HG03060 (cell line): ENCODE results near the gene ARTN.

Experiments used
- ATAC-seq: cut with Tn5 transposase; IDR thresholded peaks from one replicate; pipeline ENCODE4 v1.9.1; 2021; ENCODE audit warnings: low read depth, moderate number of reproducible peaks; ENCODE audit not compliant: unreplicated experiment

ARTN gene

DNA sequence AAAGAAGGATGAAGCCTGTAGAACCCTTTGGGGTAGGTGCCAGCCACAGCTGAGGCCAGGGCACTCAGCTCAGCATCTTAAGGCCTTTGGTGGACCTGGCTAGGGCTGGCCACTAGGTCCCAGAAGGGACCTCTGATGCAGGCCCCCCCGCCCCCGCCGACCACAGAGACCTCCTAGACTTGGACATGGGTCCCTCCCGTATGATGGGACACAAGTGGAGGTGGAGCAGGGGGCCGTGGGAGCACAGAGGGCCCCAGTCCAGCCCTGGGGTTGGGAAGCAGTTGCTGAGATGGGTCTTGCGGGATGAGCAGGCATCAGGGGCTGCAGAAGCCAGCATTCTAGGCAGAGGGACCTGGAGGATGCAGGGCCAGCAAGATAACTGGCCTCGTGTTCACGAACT lies 48.6 kb downstream of the ARTN start:
- no peak for ATAC-seq

DNA sequence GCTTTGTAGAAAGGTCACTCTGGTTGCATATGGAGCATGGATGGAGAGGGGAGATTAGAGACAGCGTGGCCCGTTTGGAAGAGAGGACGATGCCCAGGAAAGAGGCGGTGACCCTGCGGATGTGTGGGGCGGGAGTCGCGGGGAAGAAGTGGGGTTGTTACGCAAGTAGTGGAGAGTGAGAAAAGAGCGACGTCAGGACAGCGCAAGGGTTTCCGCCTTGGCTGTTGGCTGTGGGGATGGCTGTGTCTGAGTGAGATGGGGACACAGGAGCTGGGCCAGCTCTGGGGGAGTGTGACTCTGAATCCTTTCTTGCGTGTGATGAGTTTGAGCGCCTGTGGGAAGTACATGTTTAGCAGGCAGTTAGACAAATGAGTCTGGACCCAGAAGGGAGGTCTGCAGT lies 49.2 kb downstream of the ARTN start:
- no peak for ATAC-seq

GRCh38 chr1:43983253-43983899 lies 49.8 kb downstream of the ARTN start:
- no peak for ATAC-seq

GRCh38 chr1:43984855-43985254 lies 51.3 kb downstream of the ARTN start:
- no peak for ATAC-seq

DNA sequence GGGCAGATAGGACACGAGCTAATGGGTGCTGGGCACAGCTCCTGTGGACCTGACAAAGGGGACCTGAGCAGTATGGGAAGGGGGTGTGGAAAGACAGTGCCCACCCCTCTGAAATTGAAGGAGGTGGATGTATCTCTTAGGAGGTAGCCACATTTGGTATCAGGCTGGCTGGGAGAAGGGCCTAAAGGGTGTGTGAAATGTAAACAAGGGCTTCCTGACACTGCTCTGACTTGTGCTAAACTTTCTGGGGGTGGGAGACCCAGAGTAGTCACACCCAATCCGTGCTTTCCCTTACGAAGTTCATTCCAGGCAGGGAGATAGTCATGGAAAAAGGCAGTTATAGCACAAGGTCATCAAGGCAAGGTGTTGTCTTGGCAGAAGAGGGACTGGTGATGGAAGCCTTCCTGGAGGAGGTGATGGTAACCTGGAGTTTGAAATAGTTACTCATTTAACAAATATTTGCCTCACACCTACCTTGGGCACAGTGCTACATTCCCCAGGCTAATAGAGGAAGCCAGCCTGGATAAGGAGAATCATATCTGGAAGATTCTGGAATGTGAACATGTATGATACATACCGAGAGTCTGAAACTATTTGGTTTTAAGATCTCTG lies 52.5 kb downstream of the ARTN start:
- no peak for ATAC-seq

GRCh38 chr1:43986712-43987111 lies 53.1 kb downstream of the ARTN start:
- ATAC-seq, result no peak
